BE2C (cell line): ENCODE results near the gene ZBTB18.
"Not testable (repeated sequence)": the region's sequence is repeated elsewhere in the genome, so short reads cannot be mapped to it uniquely, and the experiment has no call there.

Experiments used
- DNase-seq: peaks from one replicate; pipeline ENCODE4 v3.0.0-alpha.2; 2020
- H3K27me3 ChIP-seq: fragments of 250-450 bp; sonication (Bioruptor Pico); 2 replicates; pipeline ENCODE4 v1.5.1; 2020; ENCODE audit warnings: mild to moderate bottlenecking
- H3K36me3 ChIP-seq: fragments of 250-450 bp; sonication (Bioruptor Pico); 2 replicates; pipeline ENCODE4 v1.5.1; 2020; ENCODE audit warnings: mild to moderate bottlenecking
- H3K4me1 ChIP-seq: fragments of 250-450 bp; sonication (Bioruptor Pico); 2 replicates; pipeline ENCODE4 v1.5.1; 2020
- H3K4me3 ChIP-seq: 2 replicates; pipeline ENCODE4 v1.5.1; 2011; ENCODE audit warnings: low read depth, low read length
- H3K9me3 ChIP-seq: fragments of 250-450 bp; sonication (Bioruptor Pico); 2 replicates; pipeline ENCODE4 v1.5.1; 2020
- CTCF ChIP-seq: IDR thresholded peaks from 2 replicates; pipeline ENCODE4 v1.5.1; 2012; ENCODE audit warnings: mild to moderate bottlenecking, low read depth, low read length

Gene ZBTB18

GRCh38 chr1:244030481-244031040, 20.5 kb upstream of the ZBTB18 start:
- no peaks in the 10 kb centered on the region for H3K9me3 ChIP-seq
- peaks cover 4% of the 10 kb centered on the region; the same call in 1 of the 2 replicates for H3K4me1 ChIP-seq
- no peaks in the 10 kb centered on the region for H3K27me3 ChIP-seq
- no peak for TF ChIP-seq CTCF
- no peak for DNase-seq
- no peaks in the 10 kb centered on the region for H3K36me3 ChIP-seq
- H3K4me3 ChIP-seq: no peak overlapping the region

DNA sequence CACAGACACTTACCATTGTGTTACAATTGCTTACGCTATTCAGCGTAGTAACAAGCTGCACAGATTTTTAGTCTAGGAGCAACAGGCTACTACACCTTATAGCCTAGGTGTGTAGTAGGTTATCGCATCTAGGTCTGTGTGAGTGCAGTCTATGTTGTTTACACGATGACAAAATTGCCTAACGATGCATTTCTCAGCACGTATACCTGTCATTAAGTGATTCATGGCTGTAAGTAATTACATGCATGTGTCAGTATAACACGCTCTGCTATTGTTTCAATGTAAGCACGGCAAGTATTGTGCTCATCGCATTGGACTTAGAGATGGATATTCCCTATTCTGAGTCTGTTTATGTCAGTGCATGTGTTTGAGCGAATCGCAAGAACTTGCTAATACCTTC, 15.7 kb upstream of the ZBTB18 start:
- no peaks in the 10 kb centered on the region for H3K36me3 ChIP-seq
- DNase-seq: no peak
- H3K4me3 ChIP-seq: no peak overlapping the region
- TF ChIP-seq CTCF: no peak
- H3K4me1 ChIP-seq: no peaks in the 10 kb centered on the region
- no peaks in the 10 kb centered on the region for H3K27me3 ChIP-seq
- no peaks in the 10 kb centered on the region for H3K9me3 ChIP-seq

- H3K9me3 ChIP-seq: no peaks in the 10 kb centered on the region
- TF ChIP-seq CTCF: no peak
- H3K4me1 ChIP-seq: no peaks in the 10 kb centered on the region
- H3K36me3 ChIP-seq: no peaks in the 10 kb centered on the region
- H3K27me3 ChIP-seq: no peaks in the 10 kb centered on the region
- DNase-seq: no peak
- no peak overlapping the region for H3K4me3 ChIP-seq
These were observed 13.8 kb upstream of the ZBTB18 start for GRCh38 chr1:244037252-244037651.

GRCh38 chr1:244041466-244042120, 9.5 kb upstream of the ZBTB18 start:
- no peaks in the 10 kb centered on the region for H3K9me3 ChIP-seq
- TF ChIP-seq CTCF: no peak
- H3K27me3 ChIP-seq: no peaks in the 10 kb centered on the region
- peaks cover under 1% of the 10 kb centered on the region; the same call in 1 of the 2 replicates for H3K4me1 ChIP-seq
- no peak overlapping the region for H3K4me3 ChIP-seq
- no peaks in the 10 kb centered on the region for H3K36me3 ChIP-seq
- DNase-seq: no peak

- no peak for DNase-seq
- Histone ChIP-seq H3K9me3 (no peaks in the 10 kb centered on the region), H3K4me3 (no peak overlapping the region), H3K4me1 (peaks cover 4% of the 10 kb centered on the region; the same call in 1 of the 2 replicates), H3K36me3 (no peaks in the 10 kb centered on the region), H3K27me3 (no peaks in the 10 kb centered on the region)
- no peak for TF ChIP-seq CTCF
These were observed 8.8 kb upstream of the ZBTB18 start for GRCh38 chr1:244042293-244042692.

- H3K4me1 ChIP-seq: peaks cover 4% of the 10 kb centered on the region; the same call in 1 of the 2 replicates
- no peaks in the 10 kb centered on the region for H3K36me3 ChIP-seq
- no peak overlapping the region for H3K4me3 ChIP-seq
- TF ChIP-seq CTCF: no peak
- no peaks in the 10 kb centered on the region for H3K9me3 ChIP-seq
- no peak for DNase-seq
- no peaks in the 10 kb centered on the region for H3K27me3 ChIP-seq
These were observed 6.7 kb upstream of the ZBTB18 start for GRCh38 chr1:244044423-244044822.

DNA sequence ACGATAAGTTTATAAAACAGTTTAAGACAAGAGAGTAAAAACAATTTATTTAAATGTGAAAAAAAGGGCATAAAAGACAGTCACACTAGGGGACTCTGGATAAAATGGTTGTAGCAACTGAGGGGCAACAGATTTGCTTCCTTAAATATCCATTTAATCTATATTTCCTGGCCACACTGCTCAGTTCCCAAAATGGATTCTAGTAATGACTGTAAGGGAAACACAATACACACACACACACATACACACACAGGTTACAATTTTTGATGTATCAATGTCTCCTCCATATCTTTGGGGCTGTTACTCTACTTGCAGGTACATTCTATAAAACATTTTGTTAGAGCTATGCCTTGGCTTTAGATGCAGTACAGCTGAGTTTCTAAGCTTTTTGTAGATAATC, 4.8 kb upstream of the ZBTB18 start:
- not testable (repeated sequence) for H3K27me3 ChIP-seq, H3K4me3 ChIP-seq, H3K9me3 ChIP-seq, DNase-seq, H3K36me3 ChIP-seq, H3K4me1 ChIP-seq
